ENCODE results near the gene CTH. TPM values are rescaled to one million over a fixed set of nuclear protein-coding genes. Genes with fewer than 3 reads are reported as not detected.

The CTH gene
- total and polyA plus RNA-seq, 2 of the 13 experiments (the other 11 are each of a cell fraction or from before 2014, with no cell fraction given): 8.7 to 19.7 TPM

DNA sequence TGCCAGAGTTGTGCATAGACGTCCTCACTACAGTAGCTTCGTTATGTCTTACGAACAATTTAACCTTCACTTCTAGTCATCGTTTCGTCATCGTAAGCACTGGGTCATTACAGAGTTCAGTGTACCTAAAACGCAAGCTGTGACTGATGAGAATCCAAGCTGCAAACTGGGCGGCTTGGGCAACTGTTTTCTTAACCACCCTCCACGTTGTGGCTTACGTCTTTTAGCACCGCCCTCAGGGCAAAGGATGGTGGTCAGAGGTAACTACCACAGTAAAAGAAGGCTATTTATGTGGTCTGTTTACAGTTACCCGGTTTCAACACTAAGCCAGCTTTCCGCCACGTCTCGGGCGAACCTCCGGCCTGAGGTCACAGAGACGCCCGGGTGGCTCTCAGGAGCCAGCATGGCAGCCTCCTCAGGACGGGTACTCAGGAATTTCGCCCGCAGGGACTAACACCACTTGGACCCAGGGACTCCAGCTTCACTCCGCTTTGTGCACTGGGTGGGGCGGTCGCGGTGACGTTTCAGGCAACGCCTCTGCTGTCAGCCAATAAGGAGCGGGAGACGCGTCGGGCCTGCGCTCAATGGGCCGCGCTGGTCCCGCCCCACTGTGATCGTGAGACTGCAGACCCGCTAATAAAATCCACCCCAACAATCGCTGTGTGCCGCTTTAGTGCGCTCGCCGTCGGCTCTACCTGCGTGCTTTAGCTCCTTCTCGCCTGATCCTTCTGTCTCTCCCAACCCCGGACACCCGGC, at the start of gene CTH (continued):
- TF ChIP-seq ZNF501 (CRISPR knock-in tag; IDR thresholded peaks at IDR 0.05): peak; percentile 94
- TF ChIP-seq ZNF605 (CRISPR knock-in tag; IDR thresholded peaks at IDR 0.05): peak; percentile 31; the same call in 1 of the 2 replicates
- TF ChIP-seq ZBTB42 (CRISPR knock-in tag; IDR thresholded peaks at IDR 0.05): no peak
- TF ChIP-seq RFXAP (CRISPR knock-in tag; IDR thresholded peaks at IDR 0.05; ENCODE audit: borderline replicate concordance): peak; percentile 94
- TF ChIP-seq FLYWCH1 (CRISPR knock-in tag; IDR thresholded peaks at IDR 0.05): no peak
- TF ChIP-seq ZNF841 (CRISPR knock-in tag; IDR thresholded peaks at IDR 0.05; ENCODE audit: borderline replicate concordance): no peak
- TF ChIP-seq CHD2 (IDR thresholded peaks at IDR 0.05; ENCODE audit: low read depth, low read length): no peak
- TF ChIP-seq GTF3A (CRISPR knock-in tag; conservative IDR thresholded peaks at IDR 0.05): no peak
- peak; percentile 83 for TF ChIP-seq DMAP1 (CRISPR knock-in tag; IDR thresholded peaks at IDR 0.05)
- TF ChIP-seq ZBTB7A (CRISPR knock-in tag; IDR thresholded peaks at IDR 0.05): no peak
- no peak for TF ChIP-seq GLI4 (CRISPR knock-in tag; IDR thresholded peaks at IDR 0.05; ENCODE audit: borderline replicate concordance)
- peak; percentile 32; the same call in 1 of the 2 replicates for TF ChIP-seq PAXIP1 (CRISPR knock-in tag; conservative IDR thresholded peaks at IDR 0.05)
- TF ChIP-seq POGZ (CRISPR knock-in tag; IDR thresholded peaks at IDR 0.05): peak; percentile 92
- peak; percentile 66 for TF ChIP-seq TGIF2 (CRISPR knock-in tag; IDR thresholded peaks at IDR 0.05)
- TF ChIP-seq ZSCAN21 (CRISPR knock-in tag; IDR thresholded peaks at IDR 0.05; ENCODE audit: borderline replicate concordance): peak; percentile 48
- no peak; the same call in 1 of the 2 replicates for TF ChIP-seq ZNF772 (CRISPR knock-in tag; IDR thresholded peaks at IDR 0.05)
- TF ChIP-seq, protein P1, sequence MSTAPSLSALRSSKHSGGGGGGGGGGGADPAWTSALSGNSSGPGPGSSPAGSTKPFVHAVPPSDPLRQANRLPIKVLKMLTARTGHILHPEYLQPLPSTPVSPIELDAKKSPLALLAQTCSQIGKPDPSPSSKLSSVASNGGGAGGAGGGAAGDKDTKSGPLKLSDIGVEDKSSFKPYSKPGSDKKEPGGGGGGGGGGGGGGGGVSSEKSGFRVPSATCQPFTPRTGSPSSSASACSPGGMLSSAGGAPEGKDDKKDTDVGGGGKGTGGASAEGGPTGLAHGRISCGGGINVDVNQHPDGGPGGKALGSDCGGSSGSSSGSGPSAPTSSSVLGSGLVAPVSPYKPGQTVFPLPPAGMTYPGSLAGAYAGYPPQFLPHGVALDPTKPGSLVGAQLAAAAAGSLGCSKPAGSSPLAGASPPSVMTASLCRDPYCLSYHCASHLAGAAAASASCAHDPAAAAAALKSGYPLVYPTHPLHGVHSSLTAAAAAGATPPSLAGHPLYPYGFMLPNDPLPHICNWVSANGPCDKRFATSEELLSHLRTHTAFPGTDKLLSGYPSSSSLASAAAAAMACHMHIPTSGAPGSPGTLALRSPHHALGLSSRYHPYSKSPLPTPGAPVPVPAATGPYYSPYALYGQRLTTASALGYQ (CRISPR knock-in tag; IDR thresholded peaks at IDR 0.05): peak; percentile 56
- TF ChIP-seq ERF (CRISPR knock-in tag; IDR thresholded peaks at IDR 0.05): peak; percentile 75
- TF ChIP-seq ZNF17 (CRISPR knock-in tag; IDR thresholded peaks at IDR 0.05): no peak
- TF ChIP-seq, protein P2, sequence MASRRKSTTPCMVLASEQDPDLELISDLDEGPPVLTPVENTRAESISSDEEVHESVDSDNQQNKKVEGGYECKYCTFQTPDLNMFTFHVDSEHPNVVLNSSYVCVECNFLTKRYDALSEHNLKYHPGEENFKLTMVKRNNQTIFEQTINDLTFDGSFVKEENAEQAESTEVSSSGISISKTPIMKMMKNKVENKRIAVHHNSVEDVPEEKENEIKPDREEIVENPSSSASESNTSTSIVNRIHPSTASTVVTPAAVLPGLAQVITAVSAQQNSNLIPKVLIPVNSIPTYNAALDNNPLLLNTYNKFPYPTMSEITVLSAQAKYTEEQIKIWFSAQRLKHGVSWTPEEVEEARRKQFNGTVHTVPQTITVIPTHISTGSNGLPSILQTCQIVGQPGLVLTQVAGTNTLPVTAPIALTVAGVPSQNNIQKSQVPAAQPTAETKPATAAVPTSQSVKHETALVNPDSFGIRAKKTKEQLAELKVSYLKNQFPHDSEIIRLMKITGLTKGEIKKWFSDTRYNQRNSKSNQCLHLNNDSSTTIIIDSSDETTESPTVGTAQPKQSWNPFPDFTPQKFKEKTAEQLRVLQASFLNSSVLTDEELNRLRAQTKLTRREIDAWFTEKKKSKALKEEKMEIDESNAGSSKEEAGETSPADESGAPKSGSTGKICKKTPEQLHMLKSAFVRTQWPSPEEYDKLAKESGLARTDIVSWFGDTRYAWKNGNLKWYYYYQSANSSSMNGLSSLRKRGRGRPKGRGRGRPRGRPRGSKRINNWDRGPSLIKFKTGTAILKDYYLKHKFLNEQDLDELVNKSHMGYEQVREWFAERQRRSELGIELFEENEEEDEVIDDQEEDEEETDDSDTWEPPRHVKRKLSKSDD (CRISPR knock-in tag; IDR thresholded peaks at IDR 0.05; ENCODE audit: low read depth): peak; percentile 95
- TF ChIP-seq ZBTB34 (CRISPR knock-in tag; IDR thresholded peaks at IDR 0.05): 0 out of 2 replicates have a peak, but pooled peaks have one; percentile 30

Measured in HepG2 (cell line).